Natural killer cell treated with Interleukin-12 subunit alpha and Interleukin-12 subunit beta and Interleukin-15 and Interleukin-18, amount 100 ng/mL, for 72 hours (primary cell): ENCODE results near the gene SH3BGRL3. TPM values are rescaled to one million over a fixed set of nuclear protein-coding genes. Genes with fewer than 3 reads are reported as not detected.
"Not testable (repeated sequence)": the region's sequence is repeated elsewhere in the genome, so short reads cannot be mapped to it uniquely, and the experiment has no call there.

ENCODE experiments used
- ATAC-seq, 2 donors: fragments of 150-1000 bp; cut with Tn5 transposase in 1 of 2; sonication (Bioruptor Pico), chemical (Tn5 transposase) in 1 of 2; 2 replicates each; pipeline ENCODE4 v1.10.0; 2021
- DNase-seq: peaks from one replicate; pipeline ENCODE4 v3.0.0; 2022; ENCODE audit warnings: low spot score
- H3K27ac Mint-ChIP-seq, 2 donors: 1 replicate in 1 of 2; 2 replicates in 1 of 2; pipeline ENCODE4 v1.8.0; 2022; ENCODE audit warnings: mixed read lengths in 2 of 2, mild to moderate bottlenecking in 1 of 2, moderate library complexity in 1 of 2
- H3K27me3 Mint-ChIP-seq, 2 donors: 1 replicate in 1 of 2; 2 replicates in 1 of 2; pipeline ENCODE4 v1.8.0; 2022; ENCODE audit warnings: mixed read lengths in 2 of 2
- H3K36me3 Mint-ChIP-seq: one replicate; pipeline ENCODE4 v1.8.0; 2022; ENCODE audit warnings: mixed read lengths
- H3K4me1 Mint-ChIP-seq, 2 donors: 1 replicate in 1 of 2; 2 replicates in 1 of 2; pipeline ENCODE4 v1.8.0; 2022; ENCODE audit warnings: low read depth in 2 of 2, mixed read lengths in 2 of 2, mild to moderate bottlenecking in 1 of 2
- H3K4me3 Mint-ChIP-seq: one replicate; pipeline ENCODE4 v1.8.0; 2022; ENCODE audit warnings: mixed read lengths
- H3K9me3 Mint-ChIP-seq: 2 replicates; pipeline ENCODE4 v1.8.0; 2022; ENCODE audit warnings: mixed read lengths
- total RNA-seq, 2 donors: library from RNA; stranded (reverse); gene quantifications; one replicate each; pipeline ENCODE4 v1.2.3, GENCODE V29; 2022

The SH3BGRL3 gene
- total RNA-seq, 2 donors from 2014 or later, result 203 to 249 TPM

GRCh38 chr1:26323382-26323781 is 43.5 kb downstream of the SH3BGRL3 start:
- DNase-seq, result no peak
- H3K27ac Mint-ChIP-seq, result peak overlapping the region; percentile 21 to 49
- H3K4me3 Mint-ChIP-seq, result no peak overlapping the region
- H3K4me1 Mint-ChIP-seq, result peaks cover 21 to 26% of the 10 kb centered on the region in 2 donors
- no peak for ATAC-seq
- H3K9me3 Mint-ChIP-seq, result no peaks in the 10 kb centered on the region
- no peaks in the 10 kb centered on the region for H3K27me3 Mint-ChIP-seq
- H3K36me3 Mint-ChIP-seq, result no peaks in the 10 kb centered on the region

GRCh38 chr1:26324550-26324949 is 44.7 kb downstream of the SH3BGRL3 start:
- H3K9me3 Mint-ChIP-seq, result no peaks in the 10 kb centered on the region
- H3K36me3 Mint-ChIP-seq, result no peaks in the 10 kb centered on the region
- DNase-seq (no peak), ATAC-seq (no peak)
- peaks cover 17% of the 10 kb centered on the region in 2 donors for H3K4me1 Mint-ChIP-seq
- H3K4me3 Mint-ChIP-seq, result no peak overlapping the region
- no peaks in the 10 kb centered on the region for H3K27me3 Mint-ChIP-seq
- H3K27ac Mint-ChIP-seq, result no peak overlapping the region

DNA sequence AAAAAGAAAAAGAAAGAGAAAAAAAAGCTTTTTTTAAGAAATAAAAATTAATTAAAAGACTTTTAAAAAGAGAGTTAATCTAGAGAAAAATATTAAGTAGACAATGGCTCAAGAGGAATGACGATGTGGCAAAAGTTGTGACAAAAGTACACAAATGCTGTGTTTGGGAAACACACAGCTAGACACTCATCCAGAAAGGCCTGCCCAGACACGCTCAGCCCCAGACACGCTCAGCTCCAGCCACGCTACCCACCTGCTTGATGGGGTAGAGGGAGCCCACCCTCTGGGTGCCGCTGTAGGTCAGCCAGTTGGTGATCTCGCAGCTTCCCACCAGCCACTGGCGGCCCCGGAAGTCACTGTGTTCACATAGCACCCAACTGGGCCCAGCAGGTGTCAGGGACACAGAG is 48.1 kb downstream of the SH3BGRL3 start:
- ATAC-seq (no peak), DNase-seq (no peak)
- Mint-ChIP-seq H3K27me3 (peaks cover 0 to under 1% of the 10 kb centered on the region in 2 donors), H3K36me3 (no peaks in the 10 kb centered on the region), H3K4me3 (no peak overlapping the region), H3K27ac (no peak overlapping the region), H3K4me1 (peaks cover 0 to 3% of the 10 kb centered on the region in 2 donors), H3K9me3 (no peaks in the 10 kb centered on the region)

DNA sequence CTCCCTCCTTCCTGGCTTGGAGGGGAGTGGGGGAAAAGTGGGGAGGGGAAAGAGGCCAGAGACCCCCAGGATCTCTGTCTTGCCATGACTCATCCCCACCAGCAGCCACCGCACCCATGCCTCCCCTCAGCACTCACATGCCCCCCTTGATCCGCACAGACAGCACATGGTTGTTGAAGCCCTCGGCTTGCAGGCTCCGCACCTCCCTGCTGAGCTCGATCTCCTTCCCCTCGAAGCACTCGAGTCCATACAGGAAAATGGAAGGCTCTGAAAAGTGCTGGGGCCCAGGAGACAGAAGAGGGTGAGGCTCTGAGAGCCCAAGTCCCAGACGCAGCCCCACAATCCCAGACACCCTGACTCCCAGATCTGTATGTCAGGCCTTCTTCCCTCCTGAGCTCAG is 48.7 kb downstream of the SH3BGRL3 start:
- Mint-ChIP-seq H3K9me3 (no peaks in the 10 kb centered on the region), H3K4me1 (no peaks in the 10 kb centered on the region), H3K36me3 (no peaks in the 10 kb centered on the region), H3K27me3 (peaks cover 0 to 2% of the 10 kb centered on the region in 2 donors), H3K27ac (no peak overlapping the region), H3K4me3 (no peak overlapping the region)
- DNase-seq (no peak), ATAC-seq (no peak)

- not testable (repeated sequence) for H3K4me3 Mint-ChIP-seq, H3K36me3 Mint-ChIP-seq, H3K4me1 Mint-ChIP-seq, H3K9me3 Mint-ChIP-seq, H3K27me3 Mint-ChIP-seq, ATAC-seq, DNase-seq, H3K27ac Mint-ChIP-seq
Observed at GRCh38 chr1:26329380-26329779, 49.5 kb downstream of the SH3BGRL3 start.

DNA sequence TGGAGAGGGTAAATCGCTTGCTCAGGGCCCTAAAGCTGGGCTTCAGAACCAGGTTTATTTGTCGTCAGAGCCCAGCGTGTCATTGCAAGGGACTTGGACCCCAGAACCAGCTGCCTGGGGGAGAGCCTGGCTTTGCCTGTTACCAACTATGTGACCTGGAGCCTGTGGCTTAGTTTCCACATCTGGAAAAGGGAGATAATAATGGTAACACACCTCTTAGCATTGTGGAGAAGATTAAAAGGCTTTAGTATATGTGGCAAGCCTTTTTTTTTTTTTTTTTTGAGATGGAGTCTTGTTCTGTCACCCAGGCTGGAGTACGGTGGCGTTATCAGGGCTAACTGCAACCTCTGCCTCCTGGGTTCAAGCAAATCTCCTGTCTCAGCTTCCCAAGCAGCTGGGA is 50.4 kb downstream of the SH3BGRL3 start:
- no peak for ATAC-seq
- no peak overlapping the region for H3K27ac Mint-ChIP-seq
- no peaks in the 10 kb centered on the region for H3K9me3 Mint-ChIP-seq
- H3K27me3 Mint-ChIP-seq, result peaks cover 0 to 2% of the 10 kb centered on the region in 2 donors
- H3K36me3 Mint-ChIP-seq, result no peaks in the 10 kb centered on the region
- DNase-seq, result no peak
- H3K4me1 Mint-ChIP-seq, result no peaks in the 10 kb centered on the region
- H3K4me3 Mint-ChIP-seq, result no peak overlapping the region

Other genes starting within 250 kb of the SH3BGRL3 start
- not detected for gene SLC30A2, start 234.0 kb upstream of the SH3BGRL3 start, total RNA-seq
- not detected for gene TRIM63, start 212.5 kb upstream of the SH3BGRL3 start, total RNA-seq
- 1 to 10 TPM; 8.8 to 9.0 TPM for gene PDIK1L, start 168.3 kb upstream of the SH3BGRL3 start, total RNA-seq
- gene FAM110D, start 121.0 kb upstream of the SH3BGRL3 start, total RNA-seq, result not detected
- not detected for gene C1orf232, start 111.1 kb upstream of the SH3BGRL3 start, total RNA-seq
- 10 to 100 TPM; 36.6 to 73.8 TPM for gene ZNF593, start 110.2 kb upstream of the SH3BGRL3 start, total RNA-seq
- not detected for gene ZNF593OS, start 108.3 kb upstream of the SH3BGRL3 start, total RNA-seq
- gene CNKSR1, start 102.6 kb upstream of the SH3BGRL3 start, total RNA-seq, result 1 to 10 TPM in 1 of 2 donors, not detected in 1; 2.5 TPM
- gene CATSPER4, start 89.5 kb upstream of the SH3BGRL3 start, total RNA-seq, result not detected
- 10 to 100 TPM; 21.0 to 57.5 TPM for gene CEP85, start 45.9 kb upstream of the SH3BGRL3 start, total RNA-seq
- 10 to 100 TPM in 1 of 2 donors, 1 to 10 TPM in 1; 9.9 to 24.8 TPM for gene UBXN11, start 26.6 kb downstream of the SH3BGRL3 start, total RNA-seq
- 10 to 100 TPM in 1 of 2 donors, 1 to 10 TPM in 1; 8.1 to 17.2 TPM for gene CD52, start 37.9 kb downstream of the SH3BGRL3 start, total RNA-seq
- gene CRYBG2, start 74.0 kb downstream of the SH3BGRL3 start, total RNA-seq, result under 1 TPM in 1 of 2 donors, not detected in 1; 0.95 TPM
- not detected for gene ZNF683, start 92.7 kb downstream of the SH3BGRL3 start, total RNA-seq
- gene LIN28A, start 130.7 kb downstream of the SH3BGRL3 start, total RNA-seq, result not detected
- 10 to 100 TPM; 63.5 to 87.7 TPM for gene DHDDS, start 152.2 kb downstream of the SH3BGRL3 start, total RNA-seq
- 100 to 1,000 TPM; 493 to 648 TPM for gene HMGN2, start 192.4 kb downstream of the SH3BGRL3 start, total RNA-seq
- gene RPS6KA1, start 249.7 kb downstream of the SH3BGRL3 start, total RNA-seq, result 100 to 1,000 TPM; 324 to 369 TPM